ENCODE results near the gene CCDC177.
"Not testable (repeated sequence)": the region's sequence is repeated elsewhere in the genome, so short reads cannot be mapped to it uniquely, and the experiment has no call there.

The CCDC177 gene

DNA sequence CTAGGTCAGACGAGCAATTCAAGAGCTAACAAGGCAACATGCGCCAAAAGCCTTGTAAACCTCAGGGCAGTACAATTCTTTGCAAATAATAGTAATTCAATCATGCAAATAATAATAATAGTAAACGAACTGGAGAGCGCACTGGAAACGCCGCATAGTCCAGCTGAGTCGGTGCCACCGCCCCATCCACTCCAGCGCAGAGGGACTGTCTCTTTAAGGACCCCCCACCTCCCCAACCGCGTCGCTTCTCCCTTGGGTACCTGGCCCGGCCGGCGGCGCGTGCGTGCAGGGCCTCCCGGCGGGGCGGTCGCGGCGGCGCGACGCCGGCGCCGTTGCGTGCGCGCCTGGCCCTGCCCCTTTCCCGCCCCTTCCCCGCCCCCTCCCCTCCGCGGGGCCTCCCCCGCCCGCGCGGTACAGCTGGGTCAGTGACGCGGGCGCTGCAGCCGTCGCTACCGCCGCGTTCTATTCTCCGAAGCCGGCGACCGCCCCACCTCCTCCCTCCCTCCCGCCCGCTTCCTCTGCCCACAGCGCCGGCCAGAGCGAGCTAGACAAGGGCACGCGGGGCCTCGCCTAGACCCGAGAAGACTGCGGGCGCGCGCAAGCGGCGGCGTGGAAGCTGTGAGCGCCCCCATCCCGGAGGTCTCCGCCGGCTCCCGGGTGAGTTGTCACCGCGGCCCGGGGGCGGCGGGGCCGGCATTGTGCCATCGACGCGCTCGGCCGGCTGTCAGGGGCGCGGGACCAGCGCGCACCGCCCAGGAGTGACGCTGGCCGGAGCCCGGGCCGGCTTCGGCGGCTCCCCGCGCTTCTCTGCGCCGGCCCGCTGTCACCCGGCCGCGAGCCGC lies 36.7 kb upstream of the CCDC177 start, which contains the start of gene SUSD6:
Gene SUSD6 (plus strand): TSS at position 425 of the 842 bp plus-strand sequence. CDS start 46,997 bp downstream, outside the sequence.
- DNase-seq (ENCODE audit: extremely low read depth, low read depth) = no peak
- no peak for TF ChIP-seq CTCF (IDR thresholded peaks at IDR 0.05; ENCODE audit: low read depth, low read length, missing control alignments)
- peak within 1 kb of the TSS; percentile 86 for H3K4me3 ChIP-seq (replicated peaks; ENCODE audit: low read depth, low read length)

DNA sequence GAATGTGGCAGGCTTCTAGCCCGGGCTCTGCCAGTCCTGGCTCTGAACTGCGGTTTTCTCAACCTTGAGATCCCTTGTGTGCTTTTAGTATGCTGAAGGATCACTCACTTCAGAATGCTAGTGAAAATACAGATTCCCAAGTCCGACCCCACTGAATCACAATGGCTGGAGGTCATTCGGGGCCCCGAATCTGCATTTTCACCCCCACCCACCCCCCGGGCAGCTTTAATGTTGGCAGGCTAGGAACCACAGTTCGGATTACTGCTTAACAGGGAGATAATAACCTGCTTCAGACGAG lies 36.2 kb upstream of the CCDC177 start:
- DNase-seq (ENCODE audit: extremely low read depth, low read depth) = no peak

DNA sequence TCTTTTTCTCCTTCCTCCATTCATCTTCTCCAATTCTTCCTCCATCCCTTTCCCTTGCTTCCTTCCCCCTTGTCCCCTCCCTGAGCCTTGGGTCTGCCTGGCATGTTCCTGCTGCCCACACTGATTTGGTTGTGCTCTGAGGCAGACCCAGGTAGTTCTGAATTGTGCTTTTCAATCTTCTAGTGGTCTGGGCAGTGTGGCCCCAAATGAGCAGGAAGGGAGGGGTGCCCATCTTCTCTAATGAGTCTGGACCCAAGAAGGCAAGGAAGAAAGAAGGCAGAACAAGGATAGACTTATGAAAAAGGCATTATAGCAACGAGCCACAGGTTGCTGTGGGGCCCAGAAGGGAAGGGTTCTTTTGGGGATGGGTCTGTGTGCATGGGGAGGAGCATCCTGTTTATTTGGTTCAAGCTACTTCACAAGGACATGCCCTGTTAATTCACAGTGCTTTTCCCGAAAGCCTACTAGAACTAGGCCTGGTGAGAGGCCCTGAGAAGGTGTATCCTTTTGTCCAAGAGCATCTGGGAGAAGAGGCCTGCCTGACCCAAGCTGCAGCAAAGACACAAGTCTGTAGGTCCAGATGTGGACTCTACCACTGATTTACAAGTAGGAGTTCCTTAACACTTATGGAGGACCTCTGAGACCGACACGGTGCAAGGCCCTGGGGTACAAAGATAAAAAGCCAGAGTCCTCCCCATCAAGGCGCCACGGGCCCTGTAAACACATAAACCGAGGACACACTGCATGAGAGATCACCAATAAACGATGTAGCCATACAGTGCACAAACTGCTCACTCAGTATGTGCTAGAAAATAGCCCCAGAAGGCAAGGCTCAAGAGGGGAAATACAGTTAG lies 35.6 kb upstream of the CCDC177 start:
- no peak for TF ChIP-seq CTCF (IDR thresholded peaks at IDR 0.05; ENCODE audit: low read depth, low read length, missing control alignments)
- H3K4me3 ChIP-seq (replicated peaks; ENCODE audit: low read depth, low read length) = peak overlapping the region; percentile 51
- no peak for DNase-seq (ENCODE audit: extremely low read depth, low read depth)

More for the DNA sequence above, 36.2 kb upstream of the CCDC177 start:
- peak overlapping the region; percentile 51 for H3K4me3 ChIP-seq (replicated peaks; ENCODE audit: low read depth, low read length)
- no peak for TF ChIP-seq CTCF (IDR thresholded peaks at IDR 0.05; ENCODE audit: low read depth, low read length, missing control alignments)

GRCh38 chr14:69606258-69607184 lies 31.9 kb upstream of the CCDC177 start:
- TF ChIP-seq CTCF (IDR thresholded peaks at IDR 0.05; ENCODE audit: low read depth, low read length, missing control alignments) = no peak
- no peak overlapping the region for H3K4me3 ChIP-seq (replicated peaks; ENCODE audit: low read depth, low read length)
- no peak for DNase-seq (ENCODE audit: extremely low read depth, low read depth)

- no peak for DNase-seq (ENCODE audit: extremely low read depth, low read depth)
- TF ChIP-seq CTCF (IDR thresholded peaks at IDR 0.05; ENCODE audit: low read depth, low read length, missing control alignments) = no peak
- H3K4me3 ChIP-seq (replicated peaks; ENCODE audit: low read depth, low read length) = no peak overlapping the region
Measured at GRCh38 chr14:69605738-69606137, 31.1 kb upstream of the CCDC177 start.

DNA sequence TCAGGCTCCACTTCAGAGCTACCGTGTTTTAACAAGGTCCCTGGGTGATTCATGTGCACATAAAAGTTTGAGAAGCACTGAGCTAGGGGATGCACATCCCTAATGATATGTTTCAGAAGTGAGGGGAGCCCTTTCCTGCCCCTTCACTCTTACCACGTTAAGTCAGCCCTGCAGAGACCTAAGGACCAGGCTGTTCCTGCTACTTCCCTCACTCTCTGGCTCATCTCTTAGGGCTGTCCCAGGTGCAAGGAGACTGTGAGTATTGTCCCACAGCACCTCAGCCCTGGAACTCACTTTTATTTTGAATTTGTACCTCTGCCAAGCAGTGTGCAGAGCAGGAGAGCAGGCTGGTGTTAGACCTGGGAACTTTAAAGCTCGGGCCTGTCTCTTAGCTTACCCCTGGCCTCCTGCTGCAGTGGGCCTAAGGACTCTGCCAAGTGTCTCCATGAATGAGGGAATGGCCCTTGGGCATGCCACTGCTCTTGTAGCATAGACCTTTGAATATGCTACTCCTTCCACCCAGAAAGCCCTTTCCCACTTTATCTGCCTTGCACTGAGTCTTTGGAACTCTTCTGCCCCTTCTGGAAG lies 25.7 kb upstream of the CCDC177 start:
- TF ChIP-seq CTCF (IDR thresholded peaks at IDR 0.05; ENCODE audit: low read depth, low read length, missing control alignments) = no peak
- no peak for DNase-seq (ENCODE audit: extremely low read depth, low read depth)

GRCh38 chr14:69599431-69599830 lies 24.8 kb upstream of the CCDC177 start:
- not testable (repeated sequence) for H3K4me3 ChIP-seq (replicated peaks; ENCODE audit: low read depth, low read length); DNase-seq (ENCODE audit: extremely low read depth, low read depth)

More for the DNA sequence above, 25.7 kb upstream of the CCDC177 start:
- no peak overlapping the region for H3K4me3 ChIP-seq (replicated peaks; ENCODE audit: low read depth, low read length)

Measured in HFF-Myc (cell line).